HG03432 (cell line): Measurements from ENCODE around the gene C1QTNF1.
"Not testable (repeated sequence)": the region's sequence is repeated elsewhere in the genome, so short reads cannot be mapped to it uniquely, and the experiment has no call there.

Experiments used
- ATAC-seq: cut with Tn5 transposase; IDR thresholded peaks from one replicate; pipeline ENCODE4 v1.9.1; 2021; ENCODE audit warnings: mild to moderate bottlenecking, moderate library complexity; ENCODE audit not compliant: unreplicated experiment

Gene C1QTNF1

GRCh38 chr17:79050551-79050950 is 26.6 kb downstream of the C1QTNF1 start:
- ATAC-seq, result no peak

- no peak for ATAC-seq
These were observed 27.3 kb downstream of the C1QTNF1 start for GRCh38 chr17:79051306-79051705.

GRCh38 chr17:79052131-79052530 is 28.2 kb downstream of the C1QTNF1 start:
- no peak for ATAC-seq

GRCh38 chr17:79053251-79053925 is 29.4 kb downstream of the C1QTNF1 start:
- no peak for ATAC-seq

GRCh38 chr17:79054200-79054960 is 30.4 kb downstream of the C1QTNF1 start:
- no peak for ATAC-seq

GRCh38 chr17:79055197-79055596 is 31.2 kb downstream of the C1QTNF1 start:
- no peak for ATAC-seq

DNA sequence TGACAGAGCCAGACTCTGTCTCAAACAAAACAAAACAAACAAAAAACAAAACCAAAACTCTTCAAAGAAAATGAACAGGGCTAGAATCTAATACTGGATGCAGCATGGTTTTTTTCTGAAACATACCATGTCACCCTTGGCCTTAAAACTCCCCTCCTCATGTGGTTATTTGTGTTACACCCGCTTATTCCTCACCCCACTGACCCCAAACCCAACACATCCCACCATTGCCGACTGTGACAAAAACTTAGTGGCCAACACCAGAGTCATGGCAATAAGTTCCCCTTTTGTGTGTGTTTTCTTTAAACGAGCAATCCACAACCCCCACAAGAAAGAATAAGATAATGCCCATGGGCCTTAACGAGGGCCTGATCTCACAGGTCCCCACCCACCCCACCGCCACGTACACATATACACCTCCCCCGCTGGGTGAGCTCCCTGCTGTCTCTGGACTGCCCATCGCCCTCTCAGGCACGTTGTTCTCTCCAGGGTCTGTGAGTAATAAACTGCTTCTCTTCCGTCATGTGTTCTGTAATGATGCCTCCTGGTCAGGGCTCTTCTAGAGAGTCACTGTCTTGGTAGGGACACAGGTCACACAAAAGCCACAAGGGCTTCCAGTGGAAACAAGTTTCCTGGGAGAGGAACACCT is 33.9 kb downstream of the C1QTNF1 start:
- no peak for ATAC-seq

GRCh38 chr17:79062691-79063090 is 38.7 kb downstream of the C1QTNF1 start:
- no peak for ATAC-seq

GRCh38 chr17:79064026-79064425 is 40.1 kb downstream of the C1QTNF1 start:
- ATAC-seq, result no peak

- no peak for ATAC-seq
These were observed 41.2 kb downstream of the C1QTNF1 start for GRCh38 chr17:79065105-79065670.

DNA sequence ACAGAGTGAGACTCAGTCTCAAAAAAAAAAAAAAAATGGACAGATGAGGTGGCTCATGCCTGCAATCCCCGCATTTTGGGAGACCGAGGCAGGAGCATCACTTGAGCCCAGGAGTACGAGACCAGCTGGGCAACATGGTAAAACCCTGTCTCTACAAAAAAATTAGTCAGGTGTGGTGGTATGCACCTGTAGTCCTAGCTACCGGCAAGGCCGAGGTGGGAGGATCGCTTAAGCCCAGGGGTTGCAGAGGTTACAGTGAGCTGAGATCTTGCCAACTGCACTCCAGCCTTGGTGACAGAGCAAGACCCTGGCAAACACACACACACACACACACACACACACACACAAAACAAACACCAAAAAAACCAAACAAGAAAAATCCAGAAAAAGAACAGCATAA is 43.0 kb downstream of the C1QTNF1 start:
- no peak for ATAC-seq

DNA sequence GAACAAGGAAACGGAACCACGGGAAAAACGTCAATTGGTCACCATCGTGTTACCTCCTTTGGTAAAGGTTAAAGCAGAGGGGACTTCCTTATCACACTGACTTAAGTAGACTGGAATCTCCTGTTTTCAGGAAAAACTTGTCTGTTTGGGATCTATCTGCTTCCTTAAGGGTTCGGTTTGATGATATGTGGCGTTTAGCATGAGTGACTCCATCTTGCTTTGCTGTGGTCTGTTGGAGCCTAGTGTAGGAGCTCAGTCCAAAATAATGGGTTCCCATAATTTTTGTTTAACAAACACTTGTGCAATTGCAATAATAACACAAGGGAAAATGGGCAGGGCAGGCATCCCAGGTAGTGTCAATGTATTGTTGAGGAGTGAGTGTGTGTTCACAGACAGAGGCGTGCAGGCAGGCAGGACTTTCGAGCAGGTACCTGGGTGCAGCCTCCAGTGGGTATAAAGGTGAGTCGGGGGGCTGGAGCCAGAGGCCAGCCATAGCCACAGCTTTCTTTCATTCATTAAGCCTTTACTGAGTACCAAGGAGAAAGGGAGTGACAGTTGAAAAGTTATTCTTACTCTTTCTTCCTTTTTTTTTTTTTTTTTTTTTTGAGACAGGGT is 46.4 kb downstream of the C1QTNF1 start:
- ATAC-seq, result no peak

DNA sequence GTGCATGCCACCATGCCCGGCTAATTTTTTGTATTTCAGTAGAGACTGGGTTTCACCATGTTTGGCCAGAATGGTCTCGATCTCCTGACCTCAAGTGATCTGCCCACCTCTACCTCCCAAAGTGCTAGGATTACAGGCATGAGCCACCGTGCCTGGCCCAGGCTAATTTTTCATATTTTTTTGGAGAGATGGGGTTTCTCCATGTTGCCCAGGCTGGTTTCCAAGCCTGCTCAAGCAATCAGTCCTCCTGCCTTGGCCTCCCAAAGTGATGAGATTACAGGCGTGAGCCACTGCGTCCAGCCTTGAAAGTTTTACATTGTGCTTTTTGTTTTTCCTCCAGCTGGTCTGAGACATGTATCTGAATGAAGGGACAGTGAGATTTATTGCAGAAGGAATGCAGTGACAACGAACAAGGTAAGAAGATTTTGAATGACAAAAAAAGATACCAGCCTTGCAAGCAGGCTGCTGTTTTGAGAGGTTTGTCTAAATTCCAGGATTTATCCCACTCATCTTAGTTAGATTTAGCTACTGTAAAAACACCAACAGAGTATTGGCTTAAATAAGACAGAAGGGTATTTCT is 47.3 kb downstream of the C1QTNF1 start:
- ATAC-seq, result no peak

- ATAC-seq, result no peak
These were observed 48.6 kb downstream of the C1QTNF1 start for GRCh38 chr17:79072544-79072943.

GRCh38 chr17:79073016-79073705 is 49.2 kb downstream of the C1QTNF1 start:
- ATAC-seq, result no peak

DNA sequence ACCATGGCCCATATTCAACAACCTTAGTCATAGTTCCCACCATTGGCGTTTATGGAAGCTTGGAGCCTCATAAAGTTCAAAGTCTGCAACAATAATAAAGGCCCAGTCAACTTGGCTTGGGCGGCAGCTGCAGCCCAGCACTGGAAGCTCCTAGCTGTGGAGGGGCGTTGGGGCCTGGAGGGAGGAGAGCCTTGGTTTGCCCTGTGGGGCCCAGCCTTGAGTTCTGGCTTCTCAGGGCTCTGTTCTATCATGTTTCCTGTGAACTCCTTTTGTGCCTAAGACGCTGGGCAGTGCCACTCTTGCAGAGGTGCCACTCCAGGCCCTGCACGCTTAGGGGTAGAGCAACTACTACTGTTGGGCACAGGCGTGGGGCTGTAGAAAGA is 49.7 kb downstream of the C1QTNF1 start:
- no peak for ATAC-seq

GRCh38 chr17:79074121-79074648 is 50.2 kb downstream of the C1QTNF1 start:
- ATAC-seq, result not testable (repeated sequence)

GRCh38 chr17:79074649-79075445 is 50.9 kb downstream of the C1QTNF1 start, which contains the start of gene ENGASE:
TSS of gene ENGASE (plus strand) at chr17:79074824. CDS start at chr17:79074945, 121 bp downstream.
- peak; percentile 94 for ATAC-seq

DNA sequence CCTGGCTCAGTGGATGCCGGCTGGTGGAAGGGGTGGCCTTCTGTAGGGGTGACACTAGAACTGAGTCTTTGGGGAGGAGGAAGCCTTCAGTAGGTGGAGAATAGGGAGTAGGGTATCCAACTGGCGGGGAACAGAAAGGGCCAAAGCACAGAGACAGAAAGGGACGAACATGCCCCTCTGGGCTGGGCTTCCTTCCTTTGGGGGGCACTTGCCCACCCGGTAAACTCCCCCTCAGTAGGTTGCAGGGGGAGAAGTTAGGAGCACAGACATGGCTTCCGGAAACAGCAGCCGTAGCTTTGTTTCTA is 51.4 kb downstream of the C1QTNF1 start:
- ATAC-seq, result peak; percentile 20
